A549 treated with AZD2906 at 1 μM for 4 hours (cell line): ENCODE results near the gene STARD3NL. TPM values are rescaled to one million over a fixed set of nuclear protein-coding genes. Genes with fewer than 3 reads are reported as not detected.

Experiments
- total RNA-seq: library from RNA; stranded (reverse); fragments of 200-300 nt; extraction: Qiagen RNA extraction; gene quantifications from 5 replicates; pipeline ENCODE4 v1.2.3, GENCODE V29; 2022

The STARD3NL gene, protein sequence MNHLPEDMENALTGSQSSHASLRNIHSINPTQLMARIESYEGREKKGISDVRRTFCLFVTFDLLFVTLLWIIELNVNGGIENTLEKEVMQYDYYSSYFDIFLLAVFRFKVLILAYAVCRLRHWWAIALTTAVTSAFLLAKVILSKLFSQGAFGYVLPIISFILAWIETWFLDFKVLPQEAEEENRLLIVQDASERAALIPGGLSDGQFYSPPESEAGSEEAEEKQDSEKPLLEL
- total RNA-seq: 50.0 to 64.3 TPM (median 52.8 TPM) in 5 replicates

DNA sequence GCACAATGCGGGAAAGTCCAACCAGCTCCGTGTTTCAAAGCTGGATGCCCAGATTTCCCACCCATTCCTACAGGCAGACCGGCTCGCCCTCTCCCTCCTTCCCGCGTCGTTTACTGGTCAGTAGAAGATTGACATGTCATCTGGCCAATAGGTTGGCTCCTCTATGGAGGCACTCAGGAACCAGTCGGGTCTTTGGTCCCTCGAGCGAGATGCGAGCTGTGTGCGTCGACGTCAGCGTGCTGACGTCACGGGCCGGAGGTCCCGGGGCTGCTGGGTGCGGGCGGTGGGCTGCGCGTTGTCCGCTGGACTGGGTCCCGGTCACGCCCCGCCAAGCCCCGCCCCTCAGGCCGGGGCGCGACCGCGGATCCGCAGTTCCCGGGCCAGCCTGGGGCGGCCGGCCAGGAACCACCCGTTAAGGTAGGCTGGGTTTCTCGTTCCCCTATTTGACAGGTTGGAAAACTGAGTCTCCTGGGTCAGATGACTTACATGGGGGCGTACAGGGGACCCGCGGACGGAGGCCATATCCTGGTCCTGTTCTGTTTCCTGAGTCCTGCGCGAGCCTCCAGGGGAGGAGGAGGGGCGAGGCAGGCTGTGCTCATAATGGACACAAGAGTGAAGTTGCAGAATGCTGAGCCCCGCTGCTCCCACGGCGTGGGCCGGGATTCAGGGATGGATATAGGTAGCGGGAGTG is at the start of gene STARD3NL:
STARD3NL (plus strand) TSS at position 242 of the 691 bp plus-strand sequence. CDS start 29,260 bp downstream, outside the sequence.

DNA sequence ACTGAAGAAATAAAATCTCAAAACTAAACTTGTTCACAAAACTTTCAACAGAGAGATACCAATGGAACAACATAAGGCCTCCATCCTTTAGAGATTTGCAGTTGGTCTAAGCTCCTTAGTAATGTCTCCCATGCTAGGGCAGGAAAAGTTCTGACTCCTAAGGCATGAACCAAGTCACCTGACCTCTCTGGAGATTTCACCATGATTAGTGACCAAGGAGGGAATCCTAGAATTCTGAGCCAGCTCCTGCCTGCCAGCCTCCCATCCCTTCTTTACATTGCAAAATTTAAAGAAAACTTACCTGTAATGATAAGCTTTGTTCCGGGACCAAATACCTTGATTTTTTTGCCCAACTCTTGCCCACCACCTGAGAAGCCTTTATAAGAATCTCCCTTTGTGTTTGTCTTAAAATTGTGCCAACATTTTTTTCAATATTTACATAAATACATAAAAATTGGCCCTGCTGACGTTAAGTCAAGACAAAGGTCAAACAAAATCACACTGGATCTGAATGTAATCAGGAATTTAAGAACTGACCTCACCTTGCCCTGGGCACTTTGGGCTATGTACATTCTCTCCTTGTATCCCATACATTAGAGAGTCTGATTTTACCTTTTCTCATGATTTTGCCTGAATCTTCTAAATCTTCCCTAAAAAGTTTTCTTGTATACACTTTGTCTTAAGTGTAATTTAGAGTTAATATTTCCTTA is 95.4 kb downstream of the STARD3NL start, which contains the start of gene TARP:
TARP (minus strand) TSS at position 351 of the 710 bp plus-strand sequence.

